ENCODE data around the gene PLEKHA5.

- TF ChIP-seq CTCF (IDR thresholded peaks at IDR 0.05): no peak
- TF ChIP-seq POLR2A (IDR thresholded peaks at IDR 0.05): no peak
Observed at GRCh38 chr12:19211802-19212201, 82.3 kb downstream of the PLEKHA5 start.

Measured in heart left ventricle (tissue), 13 donors.